GM18861 (cell line): ENCODE measurements around the gene USP6NL.
"Not testable (repeated sequence)": the region's sequence is repeated elsewhere in the genome, so short reads cannot be mapped to it uniquely, and the experiment has no call there.

ENCODE experiments used
- ATAC-seq: cut with Tn5 transposase; IDR thresholded peaks from one replicate; pipeline ENCODE4 v1.9.1; 2021; ENCODE audit not compliant: unreplicated experiment

The USP6NL gene

GRCh38 chr10:11611248-11612020, at the start of gene USP6NL:
Gene USP6NL (minus strand): TSS chr10:11611650. CDS start chr10:11597634, 14,016 bp downstream.
- ATAC-seq: peak; percentile 35

- no peak for ATAC-seq
Measured at GRCh38 chr10:11658801-11659368, 47.4 kb upstream of the USP6NL start.

DNA sequence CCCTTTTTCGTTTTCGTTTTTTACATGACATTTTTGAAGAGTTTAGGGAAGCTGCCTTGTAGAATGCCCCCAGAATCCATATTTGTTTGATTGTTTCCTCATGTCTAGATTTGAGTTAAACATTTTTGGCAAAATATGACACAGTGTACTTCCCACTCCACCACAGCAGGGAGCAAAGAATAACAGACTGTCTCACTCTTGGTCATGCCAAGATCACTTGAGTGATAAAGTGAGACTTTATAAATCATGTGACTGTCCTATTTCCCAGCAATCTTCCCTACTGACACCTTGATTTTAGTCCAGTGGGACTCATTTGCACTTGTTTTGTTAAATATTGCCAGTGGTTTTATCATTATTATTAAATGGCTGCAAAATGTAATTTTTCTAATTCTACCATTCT, 44.4 kb upstream of the USP6NL start:
- ATAC-seq: no peak

- no peak for ATAC-seq
Measured at GRCh38 chr10:11654659-11655058, 43.2 kb upstream of the USP6NL start.

- ATAC-seq: no peak
Measured at GRCh38 chr10:11653758-11654471, 42.5 kb upstream of the USP6NL start.

DNA sequence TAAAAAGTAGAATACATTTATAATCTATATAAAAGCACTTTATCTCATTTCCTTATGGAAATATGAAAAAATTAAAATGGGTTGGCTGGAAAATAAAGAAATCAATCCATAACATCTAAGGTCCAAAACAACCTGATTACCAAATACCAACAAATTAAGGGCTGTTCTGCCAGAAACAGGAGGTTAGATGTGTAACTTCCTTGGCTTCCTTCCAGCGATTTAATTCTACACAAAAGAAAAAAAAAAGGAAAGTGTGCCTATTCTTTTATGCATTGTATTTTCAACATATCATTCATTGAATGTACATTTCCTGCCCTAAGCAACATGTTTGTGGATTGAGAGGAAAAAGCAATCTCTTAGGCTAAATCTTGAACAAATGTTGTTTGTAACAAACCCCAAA, 36.2 kb upstream of the USP6NL start:
- no peak for ATAC-seq

- ATAC-seq: no peak
Measured at GRCh38 chr10:11646450-11646849, 35.0 kb upstream of the USP6NL start.

GRCh38 chr10:11643039-11643438, 31.6 kb upstream of the USP6NL start:
- no peak for ATAC-seq

GRCh38 chr10:11642566-11642965, 31.1 kb upstream of the USP6NL start:
- ATAC-seq: no peak

- no peak for ATAC-seq
Measured at GRCh38 chr10:11639849-11640764, 28.7 kb upstream of the USP6NL start.

DNA sequence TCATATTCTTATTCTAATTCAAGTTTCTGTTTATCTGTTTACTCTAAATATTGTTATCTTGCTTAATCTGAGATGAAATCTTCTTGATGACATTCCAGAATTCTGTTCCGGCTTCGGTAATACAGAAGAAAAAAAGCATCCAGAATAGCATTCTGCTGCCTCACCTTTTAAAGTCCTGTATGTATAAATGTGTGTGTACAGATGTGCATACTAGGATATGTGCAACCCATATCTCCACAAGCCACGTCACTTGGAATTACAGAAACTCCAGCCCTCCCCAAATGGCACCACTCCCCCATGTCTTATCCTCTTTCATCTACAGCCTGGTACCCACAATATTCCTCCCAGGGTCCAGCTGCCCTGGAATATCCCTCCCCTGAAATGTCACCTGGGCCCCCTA, 27.9 kb upstream of the USP6NL start:
- ATAC-seq: no peak

DNA sequence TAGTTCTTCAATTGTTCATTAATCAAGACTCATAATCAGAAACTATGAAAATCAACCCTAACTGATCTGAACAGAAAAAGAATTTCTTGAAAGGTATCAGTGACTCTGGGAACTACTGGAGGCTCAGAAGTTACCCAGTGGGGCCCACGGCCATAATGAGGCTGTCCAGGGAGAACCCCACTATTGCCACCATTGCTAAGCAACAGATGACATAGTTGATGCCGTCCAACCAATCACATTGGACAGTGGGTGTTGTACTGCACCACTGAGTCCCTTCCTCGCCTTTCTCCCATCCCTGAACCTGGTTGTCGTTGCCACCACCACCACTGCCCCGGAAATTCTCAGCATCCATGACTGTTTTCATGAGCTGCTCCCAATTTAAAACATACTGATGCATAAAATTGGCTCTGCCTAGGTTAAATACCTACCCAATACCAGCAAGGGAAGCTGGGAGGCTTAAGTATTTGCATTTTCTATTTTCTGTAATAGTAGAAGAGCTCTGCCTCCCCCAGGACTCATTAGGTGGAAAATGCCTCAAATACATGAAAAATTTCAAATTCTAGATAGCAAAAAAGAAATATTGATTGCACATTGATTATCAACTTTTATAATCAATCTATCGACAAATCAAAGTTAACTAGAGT, 26.7 kb upstream of the USP6NL start:
- ATAC-seq: peak; percentile 83

- no peak for ATAC-seq
Measured at GRCh38 chr10:11636697-11637303, 25.4 kb upstream of the USP6NL start.

GRCh38 chr10:11631890-11632587, 20.6 kb upstream of the USP6NL start:
- ATAC-seq: peak; percentile 98

- no peak for ATAC-seq
Measured at GRCh38 chr10:11631291-11631690, 19.8 kb upstream of the USP6NL start.

GRCh38 chr10:11629731-11630130, 18.3 kb upstream of the USP6NL start:
- ATAC-seq: no peak

DNA sequence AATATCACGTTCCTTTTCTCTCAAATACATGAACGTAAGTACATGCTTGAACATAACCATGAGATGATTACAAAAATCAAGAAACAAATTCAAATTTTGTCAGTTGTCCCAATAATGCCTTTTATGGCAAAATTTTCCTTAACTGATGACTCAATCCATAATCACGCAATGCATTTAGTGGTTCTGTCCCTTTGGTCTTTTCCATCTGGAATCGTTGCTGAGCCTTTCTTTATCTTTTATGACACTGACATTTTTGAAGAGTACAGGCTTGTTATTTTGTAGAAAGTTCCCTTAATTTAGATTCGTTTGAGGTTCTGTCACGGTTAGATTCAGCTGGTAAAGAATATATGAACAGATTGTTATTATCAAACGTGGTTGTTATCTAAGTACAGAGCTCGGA, 16.5 kb upstream of the USP6NL start:
- not testable (repeated sequence) for ATAC-seq

- ATAC-seq: no peak
Measured at GRCh38 chr10:11626071-11626470, 14.6 kb upstream of the USP6NL start.

DNA sequence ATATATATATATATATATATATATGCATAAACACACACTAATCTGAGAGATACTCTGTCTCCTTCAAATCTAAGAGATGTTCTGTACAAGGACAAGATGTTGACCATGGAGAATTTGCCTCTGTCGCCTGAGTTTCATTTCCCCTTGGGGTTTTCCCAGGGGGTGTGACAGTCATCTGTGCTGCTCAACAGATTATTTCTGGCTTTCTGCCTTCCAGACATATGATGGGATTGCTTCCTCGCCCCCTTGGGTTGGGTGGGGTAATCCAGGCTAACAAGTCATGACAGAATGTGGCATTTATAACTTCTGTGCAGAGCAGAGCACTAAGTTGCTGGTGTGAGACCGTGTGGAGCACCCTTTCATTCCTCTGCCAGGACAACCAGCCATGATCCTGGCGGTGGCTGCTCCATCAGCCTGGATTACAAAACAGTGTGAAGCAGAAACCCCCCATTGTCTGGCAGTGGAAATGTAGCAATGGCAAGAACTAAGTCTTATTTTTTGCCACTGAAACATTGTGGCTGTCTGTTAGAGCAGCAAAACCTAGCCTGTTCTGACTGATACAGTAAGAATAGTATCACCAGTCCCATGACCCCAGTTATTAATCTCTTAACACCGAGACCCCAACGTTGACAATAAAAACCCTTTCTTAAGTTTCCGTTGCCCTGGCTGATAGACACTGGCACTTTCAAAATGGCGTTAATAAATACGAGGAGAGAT, 13.7 kb upstream of the USP6NL start:
- ATAC-seq: peak; percentile 81
